Duodenal mucosa (tissue), 2 donors: ENCODE results near the gene PNP.
A peak's percentile ranks its signal among the peaks of the same experiment; 100 is the strongest.

Source experiments
- H3K27ac ChIP-seq: one replicate; pipeline ENCODE4 v1.7.0; 2013; ENCODE audit warnings: low read depth, low read length
- H3K27me3 ChIP-seq, 2 donors: one replicate each; pipeline ENCODE4 v1.7.0; 2013; ENCODE audit warnings: low read length in 2 of 2, control low read depth in 1 of 2; ENCODE audit not compliant: insufficient read depth in 2 of 2, control insufficient read depth in 1 of 2
- H3K36me3 ChIP-seq, 2 donors: one replicate each; pipeline ENCODE4 v1.7.0; 2013; ENCODE audit warnings: low read length in 2 of 2, control low read depth in 1 of 2; ENCODE audit not compliant: insufficient read depth in 2 of 2, control insufficient read depth in 1 of 2
- H3K4me1 ChIP-seq, 2 donors: one replicate each; pipeline ENCODE4 v1.7.0; 2013; ENCODE audit warnings: low read length in 2 of 2, control low read depth in 1 of 2; ENCODE audit not compliant: insufficient read depth in 2 of 2, control insufficient read depth in 1 of 2
- H3K4me3 ChIP-seq, 2 donors: one replicate each; pipeline ENCODE4 v1.7.0; 2013; ENCODE audit warnings: low read length in 2 of 2, low read depth in 1 of 2
- H3K9ac ChIP-seq, 2 donors: one replicate each; pipeline ENCODE4 v1.7.0; 2013; ENCODE audit warnings: low read length in 2 of 2, low read depth in 1 of 2
- H3K9me3 ChIP-seq, 2 donors: one replicate each; pipeline ENCODE4 v1.7.0; 2013; ENCODE audit warnings: low read length in 2 of 2, control low read depth in 1 of 2; ENCODE audit not compliant: control insufficient read depth in 1 of 2

The PNP gene

GRCh38 chr14:20470603-20470901 lies 1.3 kb downstream of the PNP start:
- Histone ChIP-seq H3K27me3 (no peaks in the 10 kb centered on the region), H3K27ac (no peak overlapping the region), H3K9ac (peak overlapping the region; percentile 95), H3K9me3 (no peaks in the 10 kb centered on the region), H3K36me3 (peaks cover 28 to 31% of the 10 kb centered on the region in 2 donors), H3K4me1 (peaks cover 18 to 29% of the 10 kb centered on the region in 2 donors), H3K4me3 (peak overlapping the region; percentile 86 to 96)

GRCh38 chr14:20472536-20473169 lies 3.4 kb downstream of the PNP start:
- Histone ChIP-seq H3K9me3 (no peaks in the 10 kb centered on the region), H3K27ac (peak overlapping the region; percentile 3), H3K27me3 (no peaks in the 10 kb centered on the region), H3K4me3 (peak overlapping the region in 1 of 2 donors; percentile 62), H3K36me3 (peaks cover 46 to 52% of the 10 kb centered on the region in 2 donors), H3K9ac (peak overlapping the region in 1 of 2 donors; percentile 55), H3K4me1 (peaks cover 34 to 40% of the 10 kb centered on the region in 2 donors)

GRCh38 chr14:20476776-20477175 lies 7.6 kb downstream of the PNP start:
- peaks cover 51 to 61% of the 10 kb centered on the region in 2 donors for H3K36me3 ChIP-seq
- H3K4me3 ChIP-seq, result no peak overlapping the region
- peaks cover 20 to 28% of the 10 kb centered on the region in 2 donors for H3K4me1 ChIP-seq
- no peaks in the 10 kb centered on the region for H3K9me3 ChIP-seq
- H3K9ac ChIP-seq, result no peak overlapping the region
- H3K27ac ChIP-seq, result peak overlapping the region; percentile 8
- no peaks in the 10 kb centered on the region for H3K27me3 ChIP-seq

GRCh38 chr14:20477211-20477876 lies 8.1 kb downstream of the PNP start:
- Histone ChIP-seq H3K27ac (peak overlapping the region; percentile 53), H3K4me3 (peak overlapping the region in 1 of 2 donors; percentile 1), H3K9ac (no peak overlapping the region), H3K4me1 (peaks cover 15 to 22% of the 10 kb centered on the region in 2 donors), H3K36me3 (peaks cover 47 to 61% of the 10 kb centered on the region in 2 donors), H3K27me3 (no peaks in the 10 kb centered on the region), H3K9me3 (no peaks in the 10 kb centered on the region)

GRCh38 chr14:20478894-20479293 lies 9.7 kb downstream of the PNP start:
- Histone ChIP-seq H3K36me3 (peaks cover 36 to 47% of the 10 kb centered on the region in 2 donors), H3K9ac (no peak overlapping the region), H3K27ac (no peak overlapping the region), H3K4me3 (no peak overlapping the region), H3K4me1 (peaks cover 25 to 27% of the 10 kb centered on the region in 2 donors), H3K9me3 (no peaks in the 10 kb centered on the region), H3K27me3 (no peaks in the 10 kb centered on the region)

- Histone ChIP-seq H3K27me3 (no peaks in the 10 kb centered on the region), H3K27ac (no peak overlapping the region), H3K9me3 (no peaks in the 10 kb centered on the region), H3K4me1 (peaks cover 15% of the 10 kb centered on the region in 2 donors), H3K4me3 (no peak overlapping the region), H3K9ac (no peak overlapping the region), H3K36me3 (peaks cover 8 to 12% of the 10 kb centered on the region in 2 donors)
Measured at GRCh38 chr14:20482382-20482781, 13.2 kb downstream of the PNP start.

GRCh38 chr14:20485900-20486299 lies 16.7 kb downstream of the PNP start:
- Histone ChIP-seq H3K4me3 (no peak overlapping the region), H3K9ac (no peak overlapping the region), H3K9me3 (no peaks in the 10 kb centered on the region), H3K4me1 (peaks cover 10 to 17% of the 10 kb centered on the region in 2 donors), H3K36me3 (no peaks in the 10 kb centered on the region), H3K27me3 (no peaks in the 10 kb centered on the region), H3K27ac (no peak overlapping the region)

GRCh38 chr14:20486684-20487395 lies 17.6 kb downstream of the PNP start:
- Histone ChIP-seq H3K36me3 (no peaks in the 10 kb centered on the region), H3K9ac (no peak overlapping the region), H3K27ac (no peak overlapping the region), H3K4me3 (no peak overlapping the region), H3K9me3 (no peaks in the 10 kb centered on the region), H3K27me3 (no peaks in the 10 kb centered on the region), H3K4me1 (peaks cover 10 to 17% of the 10 kb centered on the region in 2 donors)

GRCh38 chr14:20487396-20487725 lies 18.2 kb downstream of the PNP start:
- H3K27me3 ChIP-seq, result no peaks in the 10 kb centered on the region
- no peaks in the 10 kb centered on the region for H3K36me3 ChIP-seq
- peaks cover 10 to 17% of the 10 kb centered on the region in 2 donors for H3K4me1 ChIP-seq
- no peaks in the 10 kb centered on the region for H3K9me3 ChIP-seq
- H3K4me3 ChIP-seq, result no peak overlapping the region
- H3K9ac ChIP-seq, result no peak overlapping the region
- H3K27ac ChIP-seq, result no peak overlapping the region
